HG03159 (cell line): Measurements from ENCODE around the gene PKP3.
"Not testable (repeated sequence)": the region's sequence is repeated elsewhere in the genome, so short reads cannot be mapped to it uniquely, and the experiment has no call there.

Source experiments
- ATAC-seq: cut with Tn5 transposase; IDR thresholded peaks from one replicate; pipeline ENCODE4 v1.9.1; 2021; ENCODE audit warnings: mild to moderate bottlenecking, moderate library complexity; ENCODE audit not compliant: unreplicated experiment

The PKP3 gene

GRCh38 chr11:377174-377865, 16.7 kb upstream of the PKP3 start:
- no peak for ATAC-seq

GRCh38 chr11:377883-378500, 16.0 kb upstream of the PKP3 start:
- ATAC-seq: no peak

GRCh38 chr11:379205-380094, 14.6 kb upstream of the PKP3 start:
- no peak for ATAC-seq

- ATAC-seq: no peak
Observed at GRCh38 chr11:380095-380480, 13.9 kb upstream of the PKP3 start.

- no peak for ATAC-seq
Observed at GRCh38 chr11:380491-380890, 13.5 kb upstream of the PKP3 start.

GRCh38 chr11:380996-381395, 13.0 kb upstream of the PKP3 start:
- no peak for ATAC-seq

- no peak for ATAC-seq
Observed at GRCh38 chr11:381501-382072, 12.4 kb upstream of the PKP3 start.

- ATAC-seq: no peak
Observed at GRCh38 chr11:382081-382629, 11.9 kb upstream of the PKP3 start.

GRCh38 chr11:383431-383830, 10.6 kb upstream of the PKP3 start:
- ATAC-seq: no peak

- ATAC-seq: no peak
Observed at GRCh38 chr11:384511-384910, 9.5 kb upstream of the PKP3 start.

GRCh38 chr11:385594-386351, 8.2 kb upstream of the PKP3 start:
- no peak for ATAC-seq

- no peak for ATAC-seq
Observed at GRCh38 chr11:386483-386882, 7.5 kb upstream of the PKP3 start.

GRCh38 chr11:387193-387793, 6.7 kb upstream of the PKP3 start:
- ATAC-seq: no peak

GRCh38 chr11:389369-389768, 4.6 kb upstream of the PKP3 start:
- ATAC-seq: not testable (repeated sequence)

- ATAC-seq: no peak
Observed at GRCh38 chr11:390175-390574, 3.8 kb upstream of the PKP3 start.

GRCh38 chr11:391117-392017, 2.6 kb upstream of the PKP3 start:
- ATAC-seq: no peak

- ATAC-seq: no peak
Observed at GRCh38 chr11:392102-392777, 1.8 kb upstream of the PKP3 start.

- ATAC-seq: no peak
Observed at GRCh38 chr11:393219-394033, 583 bp upstream of the PKP3 start.
